NT2/D1 (cell line): ENCODE measurements around the gene MADD.
"Not testable (repeated sequence)": the region's sequence is repeated elsewhere in the genome, so short reads cannot be mapped to it uniquely, and the experiment has no call there.

Experiments used
- DNase-seq: peaks from one replicate; pipeline ENCODE4 v3.0.0-alpha.2; 2011; ENCODE audit warnings: low read depth, low spot score
- H3K27me3 ChIP-seq: 2 replicates; pipeline ENCODE4 v1.6.0; 2011; ENCODE audit warnings: mild to moderate bottlenecking; ENCODE audit not compliant: insufficient read length, insufficient read depth
- H3K36me3 ChIP-seq: 2 replicates; pipeline ENCODE4 v1.6.1; 2011; ENCODE audit warnings: mild to moderate bottlenecking, low read length, mixed read lengths; ENCODE audit not compliant: insufficient read depth, insufficient read length
- H3K4me1 ChIP-seq: 2 replicates; pipeline ENCODE4 v1.5.1; 2011; ENCODE audit not compliant: insufficient read depth, insufficient read length
- H3K4me3 ChIP-seq: 2 replicates; pipeline ENCODE4 v1.5.1; 2011; ENCODE audit warnings: low read depth; ENCODE audit not compliant: insufficient read length
- H3K9ac ChIP-seq: 2 replicates; pipeline ENCODE4 v1.6.0; 2011; ENCODE audit warnings: low read depth; ENCODE audit not compliant: insufficient read length
- H3K9me3 ChIP-seq: 2 replicates; pipeline ENCODE4 v1.5.1; 2011; ENCODE audit warnings: mild to moderate bottlenecking, low read length; ENCODE audit not compliant: insufficient read depth
- SUZ12 ChIP-seq: IDR thresholded peaks from 2 replicates; pipeline ENCODE4 v1.6.1; 2011; ENCODE audit not compliant: insufficient read length, insufficient read depth; ENCODE audit errors: extremely low read depth
- YY1 ChIP-seq: IDR thresholded peaks from 2 replicates; pipeline ENCODE4 v1.6.1; 2011; ENCODE audit not compliant: insufficient read length, insufficient read depth
- ZNF274 ChIP-seq: IDR thresholded peaks from 2 replicates; pipeline ENCODE4 v1.6.1; 2011; ENCODE audit warnings: mild to moderate bottlenecking, low read depth, low read length

The MADD gene

DNA sequence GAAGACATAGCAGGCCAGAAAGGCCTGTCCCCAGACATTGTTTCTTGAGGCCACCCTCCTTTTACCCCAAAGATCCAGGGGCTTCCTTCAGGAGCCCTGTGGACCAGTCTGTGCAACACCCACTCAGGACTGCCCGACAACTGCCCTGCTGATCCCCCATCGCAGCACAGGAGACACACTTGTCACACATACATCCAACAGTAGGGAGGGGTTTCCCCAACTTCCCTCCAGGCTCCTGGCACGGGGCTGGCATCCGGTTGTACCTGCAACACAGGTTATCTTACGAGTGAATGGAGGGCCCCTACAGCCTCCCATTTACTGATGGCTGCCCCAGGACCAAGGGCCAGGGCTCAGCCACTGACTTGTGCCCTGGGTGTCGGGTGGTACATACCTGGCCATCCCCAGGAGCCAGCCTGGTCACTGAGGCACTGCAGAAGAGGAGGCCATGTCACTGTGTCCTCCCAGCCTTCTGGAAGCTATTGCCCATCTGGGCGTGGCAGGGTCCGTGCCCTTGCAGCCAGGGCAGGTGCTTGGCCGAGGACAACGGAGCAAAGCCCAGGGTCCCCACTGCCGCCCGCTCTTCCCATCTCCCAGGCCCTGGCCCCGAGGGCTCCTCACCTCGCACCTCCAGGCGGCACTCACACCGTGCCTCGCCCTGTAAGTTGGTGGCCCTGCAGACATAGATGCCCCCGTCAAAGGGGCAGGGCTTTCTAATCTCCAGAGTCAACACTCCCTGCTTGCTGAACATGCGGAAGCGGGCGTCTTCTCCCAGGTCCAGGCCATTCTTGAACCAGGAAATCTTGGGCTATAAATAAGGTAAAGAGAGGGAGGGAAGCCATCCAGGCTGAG, 61.7 kb downstream of the MADD start:
- Histone ChIP-seq H3K9me3 (no peaks in the 10 kb centered on the region), H3K36me3 (peaks cover 47% of the 10 kb centered on the region), H3K9ac (no peak overlapping the region), H3K27me3 (no peaks in the 10 kb centered on the region), H3K4me1 (peaks cover 1% of the 10 kb centered on the region), H3K4me3 (no peak overlapping the region)
- no peak for TF ChIP-seq SUZ12
- DNase-seq, result no peak

DNA sequence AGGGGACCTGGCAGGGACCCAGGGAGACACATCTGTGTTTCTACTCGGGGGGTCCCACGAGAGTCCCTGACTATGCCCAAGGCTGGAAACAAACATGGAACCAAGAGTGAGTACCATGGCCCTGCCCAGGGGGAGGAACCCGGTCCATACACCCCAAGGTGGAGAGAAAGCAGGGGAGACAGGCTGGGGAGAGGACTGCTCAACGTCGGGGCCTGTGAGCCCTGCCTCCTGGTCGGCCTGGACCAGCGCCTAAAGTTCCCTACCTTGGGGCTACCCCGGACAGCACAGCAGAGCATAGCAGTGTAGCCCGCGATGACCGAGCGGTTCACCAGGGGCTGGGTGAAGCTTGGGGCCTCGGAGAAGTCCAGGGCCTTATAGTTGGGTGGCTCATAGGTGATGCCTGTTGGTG, 62.4 kb downstream of the MADD start:
- no peak for DNase-seq
- Histone ChIP-seq H3K9ac (no peak overlapping the region), H3K36me3 (peaks cover 40% of the 10 kb centered on the region), H3K9me3 (no peaks in the 10 kb centered on the region), H3K4me3 (no peak overlapping the region), H3K27me3 (no peaks in the 10 kb centered on the region), H3K4me1 (peaks cover 1% of the 10 kb centered on the region)
- TF ChIP-seq YY1, result no peak
- no peak for TF ChIP-seq ZNF274

- Histone ChIP-seq H3K27me3 (no peaks in the 10 kb centered on the region), H3K36me3 (peaks cover 34% of the 10 kb centered on the region), H3K4me3 (no peak overlapping the region), H3K4me1 (peaks cover 1% of the 10 kb centered on the region), H3K9ac (no peak overlapping the region), H3K9me3 (no peaks in the 10 kb centered on the region)
- no peak for DNase-seq
- no peak for TF ChIP-seq SUZ12
- TF ChIP-seq ZNF274, result no peak
- TF ChIP-seq YY1, result no peak
These were observed 63.0 kb downstream of the MADD start for GRCh38 chr11:47332791-47333525.

- Histone ChIP-seq H3K27me3 (no peaks in the 10 kb centered on the region), H3K4me1 (peaks cover 1% of the 10 kb centered on the region), H3K9me3 (no peaks in the 10 kb centered on the region), H3K36me3 (peaks cover 29% of the 10 kb centered on the region), H3K9ac (no peak overlapping the region), H3K4me3 (no peak overlapping the region)
- DNase-seq, result no peak
- no peak for TF ChIP-seq YY1
- no peak for TF ChIP-seq SUZ12
These were observed 63.6 kb downstream of the MADD start for GRCh38 chr11:47333526-47333845.

GRCh38 chr11:47333886-47334443, 64.0 kb downstream of the MADD start:
- Histone ChIP-seq H3K4me1 (peaks cover 1% of the 10 kb centered on the region), H3K36me3 (peaks cover 24% of the 10 kb centered on the region), H3K4me3 (no peak overlapping the region), H3K27me3 (no peaks in the 10 kb centered on the region), H3K9ac (no peak overlapping the region), H3K9me3 (no peaks in the 10 kb centered on the region)
- TF ChIP-seq YY1, result no peak
- no peak for TF ChIP-seq SUZ12
- TF ChIP-seq ZNF274, result no peak
- DNase-seq, result no peak

GRCh38 chr11:47334699-47335411, 64.9 kb downstream of the MADD start:
- not testable (repeated sequence) for H3K9ac ChIP-seq, H3K27me3 ChIP-seq, H3K4me3 ChIP-seq, H3K4me1 ChIP-seq, DNase-seq, H3K9me3 ChIP-seq
- peaks cover 16% of the 10 kb centered on the region for H3K36me3 ChIP-seq

DNA sequence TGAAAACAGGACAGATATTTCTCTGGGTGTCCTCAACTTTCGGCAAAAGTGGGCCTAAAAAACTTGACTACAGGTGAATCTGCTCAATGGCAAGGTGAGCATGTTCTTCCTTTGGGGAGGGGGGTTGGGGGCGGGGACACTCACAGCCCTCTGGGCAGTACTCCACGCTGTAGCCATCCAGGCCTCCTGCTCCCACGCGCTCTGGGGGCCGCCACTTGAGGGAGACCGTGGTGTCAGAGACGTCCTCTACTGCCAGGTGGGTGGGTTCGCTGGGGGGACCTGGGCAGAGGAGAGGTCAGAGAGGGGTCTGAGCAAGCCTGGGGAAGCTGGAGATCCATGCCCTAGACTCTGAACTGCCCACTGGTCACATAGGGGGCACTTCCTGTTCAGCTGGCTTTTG, 65.8 kb downstream of the MADD start:
- Histone ChIP-seq H3K4me3 (no peak overlapping the region), H3K9me3 (no peaks in the 10 kb centered on the region), H3K4me1 (peaks cover under 1% of the 10 kb centered on the region), H3K9ac (no peak overlapping the region), H3K27me3 (no peaks in the 10 kb centered on the region), H3K36me3 (peaks cover 9% of the 10 kb centered on the region)
- TF ChIP-seq ZNF274 (no peak), SUZ12 (no peak), YY1 (no peak)
- DNase-seq, result no peak
